GM21529 (cell line): ENCODE data around the gene OTUD3.
"Not testable (repeated sequence)": the region's sequence is repeated elsewhere in the genome, so short reads cannot be mapped to it uniquely, and the experiment has no call there.

ENCODE experiments used
- ATAC-seq: cut with Tn5 transposase; IDR thresholded peaks from one replicate; pipeline ENCODE4 v1.9.1; 2021; ENCODE audit not compliant: unreplicated experiment

OTUD3 gene

DNA sequence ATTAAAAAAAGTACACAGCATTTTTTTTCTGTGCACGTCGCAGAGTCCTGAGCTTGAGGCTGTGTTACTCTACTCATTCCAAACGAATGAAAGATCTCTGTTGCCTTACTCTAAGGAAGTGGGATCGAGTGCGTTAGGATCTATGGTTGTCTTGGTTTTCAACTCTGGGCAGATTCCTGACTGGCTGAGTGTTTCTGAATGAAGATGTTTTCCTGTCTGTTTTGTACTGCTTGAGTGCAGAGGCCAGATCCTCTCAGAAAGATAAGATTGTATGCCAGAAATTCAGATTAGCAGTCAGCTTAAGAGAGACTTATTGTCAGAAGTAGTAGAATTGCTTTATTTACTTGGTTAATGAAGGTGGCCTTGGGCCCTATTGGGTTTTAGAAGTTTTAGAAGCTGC lies 27.2 kb downstream of the OTUD3 start:
- ATAC-seq = no peak

DNA sequence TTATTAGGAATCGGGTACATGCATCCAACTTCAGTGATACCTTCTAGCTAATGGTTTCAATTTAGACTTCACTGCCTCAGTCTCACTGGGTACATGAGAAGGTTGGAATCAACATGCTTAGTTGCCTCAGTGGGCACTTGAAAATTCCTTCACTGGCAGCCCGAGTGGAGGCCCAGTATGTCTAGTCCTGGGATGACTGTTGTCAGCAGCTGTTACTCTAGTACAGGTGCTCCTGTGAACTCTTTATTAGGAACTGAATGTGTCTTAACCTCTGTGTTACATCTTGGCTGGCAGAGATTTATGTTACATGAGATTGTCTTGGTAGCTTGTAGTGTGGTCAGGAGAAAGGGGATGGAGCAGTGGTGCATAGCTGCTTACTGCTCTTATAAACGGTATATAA lies 27.8 kb downstream of the OTUD3 start:
- no peak for ATAC-seq

DNA sequence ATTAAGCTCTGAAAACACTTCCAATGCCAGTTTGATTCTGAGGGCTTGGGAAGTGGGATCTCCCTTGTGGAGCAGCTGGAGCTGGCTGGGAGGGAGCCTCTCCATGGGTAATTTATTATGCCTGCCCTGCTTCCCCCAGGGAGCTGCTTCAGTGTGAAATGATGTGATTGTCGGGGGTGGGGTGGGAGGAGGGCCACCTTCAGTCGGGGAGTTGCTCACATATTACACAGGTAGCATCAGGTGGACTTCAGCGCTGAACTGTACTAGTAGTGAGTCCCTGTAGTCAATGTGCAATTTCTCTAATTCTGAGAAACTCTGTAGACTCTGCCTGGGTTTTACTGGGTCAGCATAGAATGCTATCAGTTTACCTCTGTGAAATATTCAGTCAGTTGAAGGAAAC lies 28.5 kb downstream of the OTUD3 start:
- no peak for ATAC-seq

DNA sequence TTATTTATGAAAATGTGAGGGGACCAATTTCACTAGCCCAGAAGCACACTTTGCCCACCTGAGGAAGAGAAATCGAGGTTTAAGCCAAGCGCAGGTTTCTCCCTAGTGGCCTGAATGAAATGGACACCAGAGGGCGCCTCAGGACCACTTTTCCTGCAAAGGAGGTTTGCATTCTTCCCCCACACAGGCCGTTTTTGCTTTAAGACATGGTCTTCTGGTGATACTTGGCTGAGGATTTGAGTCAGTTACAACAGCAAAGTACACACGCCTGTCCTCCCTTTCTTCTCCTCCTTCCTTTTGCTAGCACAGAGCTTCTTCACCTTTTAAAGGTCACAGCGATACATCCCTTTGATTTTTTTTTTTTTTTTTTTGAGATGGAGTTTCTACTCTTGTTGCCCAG lies 35.9 kb downstream of the OTUD3 start:
- no peak for ATAC-seq

DNA sequence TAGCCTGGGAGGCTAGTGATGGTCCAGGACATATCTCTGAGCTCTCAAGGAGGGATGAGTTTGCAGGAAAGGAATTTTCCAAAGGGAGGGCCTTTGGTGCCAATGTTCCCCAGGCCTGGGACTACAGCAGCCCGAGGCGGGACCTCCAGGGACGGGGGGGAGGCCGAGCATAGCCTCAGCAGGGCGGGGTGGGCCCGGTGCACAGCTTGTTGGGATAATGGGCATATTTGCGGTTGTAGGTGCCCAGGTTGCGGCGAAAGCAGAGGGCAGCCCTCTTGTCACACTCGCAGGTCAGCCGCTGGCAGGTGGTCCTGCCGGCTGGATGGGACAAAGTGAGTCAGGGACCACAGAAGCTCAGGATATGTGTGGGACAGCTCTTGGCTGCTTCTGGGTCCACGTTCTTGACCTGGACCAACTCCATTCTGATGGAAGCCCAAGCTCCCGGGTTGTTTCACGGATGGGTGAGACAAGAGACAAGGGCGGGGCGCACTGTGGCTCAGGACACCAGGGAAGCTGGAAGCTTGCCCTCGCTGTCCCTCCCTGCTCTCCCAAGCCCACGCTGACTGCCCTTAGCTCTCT lies 38.0 kb downstream of the OTUD3 start:
- ATAC-seq = no peak

DNA sequence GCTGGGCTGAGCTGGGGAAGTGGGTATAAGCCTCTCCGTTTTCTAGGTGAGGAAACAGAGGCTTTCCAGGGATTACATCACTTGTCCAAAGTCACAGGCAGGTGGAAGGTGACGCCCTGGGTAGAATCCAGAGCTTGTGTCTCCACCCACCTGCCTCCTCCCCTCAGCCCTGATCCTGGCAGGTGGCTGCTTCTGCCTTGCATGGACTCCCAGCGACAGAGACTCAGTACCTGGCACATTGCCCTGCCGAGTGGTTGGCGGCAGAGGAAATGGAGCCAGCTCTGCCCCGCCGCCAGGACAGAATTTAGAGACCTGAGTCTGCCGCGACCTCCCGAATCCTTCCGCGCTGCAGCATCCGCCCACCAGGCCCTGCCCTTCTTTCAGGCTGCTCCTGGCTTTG lies 39.1 kb downstream of the OTUD3 start:
- ATAC-seq = no peak

DNA sequence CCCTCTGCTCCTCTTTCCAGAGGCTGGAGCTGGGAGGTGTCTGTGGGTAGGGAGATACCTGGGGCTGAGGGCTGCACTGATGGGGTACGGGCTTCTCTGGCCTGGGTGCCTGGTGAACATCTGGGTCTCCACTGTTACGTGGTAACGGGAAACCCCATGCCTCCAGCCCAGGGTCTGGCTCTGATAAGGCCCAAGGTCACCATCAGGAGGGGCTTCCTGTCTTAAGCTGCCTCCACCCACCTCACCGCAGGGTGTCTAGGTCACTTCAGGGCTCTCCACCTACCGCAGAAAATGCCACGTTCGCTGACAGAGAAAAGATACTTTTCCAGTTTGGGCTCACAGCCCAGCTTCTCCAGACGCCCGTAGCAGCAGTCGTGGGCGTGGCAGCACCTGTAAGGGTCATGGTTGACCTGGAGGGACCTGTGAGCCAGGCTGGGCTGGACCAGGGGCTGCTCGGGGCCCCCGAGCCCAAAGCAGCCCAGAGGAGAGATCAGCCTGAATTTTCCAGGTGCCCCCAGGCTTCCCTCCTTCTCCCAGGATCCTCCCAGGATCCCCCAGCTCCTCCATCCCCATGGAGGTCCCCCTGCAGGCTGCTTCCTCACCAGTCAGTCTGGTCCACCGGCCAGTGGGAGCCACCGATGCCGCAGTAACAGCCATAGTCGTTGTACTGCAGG lies 40.0 kb downstream of the OTUD3 start:
- ATAC-seq = no peak

DNA sequence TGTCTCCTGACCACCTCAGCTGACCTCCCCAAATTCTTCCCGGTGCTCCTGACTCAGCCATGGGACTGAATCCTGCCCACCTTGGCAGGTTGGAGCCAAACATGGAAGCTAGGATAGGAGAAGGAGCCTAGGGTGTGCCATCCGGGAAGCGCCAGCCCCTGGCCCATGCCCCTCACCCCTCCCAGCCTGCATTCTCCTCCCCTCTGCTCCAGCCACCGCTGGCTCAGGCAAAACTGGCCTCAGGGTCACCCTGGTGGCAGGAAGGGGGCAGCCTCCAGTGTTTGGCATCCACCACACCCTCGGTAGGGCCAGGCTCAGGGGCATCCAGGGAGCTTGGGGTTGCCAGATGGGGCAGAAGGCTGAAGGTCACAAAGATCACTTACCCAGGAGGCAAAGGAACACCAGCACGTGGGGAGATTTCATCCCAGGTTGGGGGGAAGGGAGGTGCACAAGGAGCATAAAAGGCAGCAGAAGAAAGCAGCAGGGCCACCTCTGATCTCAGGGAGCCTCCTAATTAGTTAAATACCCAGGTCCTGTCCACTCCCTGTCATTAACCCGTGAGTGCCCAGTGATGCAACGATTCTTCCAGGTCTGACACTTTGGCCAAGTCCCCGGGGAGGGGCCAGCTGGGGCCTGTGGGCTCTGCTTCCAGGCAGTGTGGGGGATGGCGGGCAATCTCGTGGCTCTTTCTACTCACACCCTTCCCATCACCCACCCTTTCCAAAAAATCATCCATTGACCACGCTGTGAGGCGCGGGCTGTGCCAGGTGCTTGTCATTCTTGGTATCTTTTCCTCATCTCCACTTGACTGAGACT lies 41.1 kb downstream of the OTUD3 start, which contains the start of gene PLA2G2E:
TSS of gene PLA2G2E (minus strand) at position 481 of the 816 bp plus-strand sequence. CDS start at position 423, 58 bp downstream.
- no peak for ATAC-seq

DNA sequence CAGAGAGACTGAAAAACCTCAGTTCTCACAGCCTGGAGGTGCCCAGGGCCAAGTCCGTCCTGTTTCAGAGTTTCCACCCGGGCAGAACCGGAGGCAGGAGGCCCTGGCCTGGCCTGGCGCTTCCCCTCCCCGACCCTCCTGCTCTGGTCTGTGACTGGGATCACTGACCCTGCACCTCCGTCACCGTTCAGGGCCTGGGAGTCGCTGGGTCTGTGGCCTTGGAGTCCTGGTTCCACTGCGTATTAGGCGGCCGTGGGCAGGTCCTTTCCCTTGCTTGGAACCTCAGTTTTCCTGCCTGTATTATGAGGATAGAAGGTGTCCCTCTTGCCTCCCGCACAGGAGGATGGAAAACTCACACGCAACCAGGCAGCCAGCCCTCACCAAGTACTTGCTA lies 41.8 kb downstream of the OTUD3 start:
- ATAC-seq = no peak

DNA sequence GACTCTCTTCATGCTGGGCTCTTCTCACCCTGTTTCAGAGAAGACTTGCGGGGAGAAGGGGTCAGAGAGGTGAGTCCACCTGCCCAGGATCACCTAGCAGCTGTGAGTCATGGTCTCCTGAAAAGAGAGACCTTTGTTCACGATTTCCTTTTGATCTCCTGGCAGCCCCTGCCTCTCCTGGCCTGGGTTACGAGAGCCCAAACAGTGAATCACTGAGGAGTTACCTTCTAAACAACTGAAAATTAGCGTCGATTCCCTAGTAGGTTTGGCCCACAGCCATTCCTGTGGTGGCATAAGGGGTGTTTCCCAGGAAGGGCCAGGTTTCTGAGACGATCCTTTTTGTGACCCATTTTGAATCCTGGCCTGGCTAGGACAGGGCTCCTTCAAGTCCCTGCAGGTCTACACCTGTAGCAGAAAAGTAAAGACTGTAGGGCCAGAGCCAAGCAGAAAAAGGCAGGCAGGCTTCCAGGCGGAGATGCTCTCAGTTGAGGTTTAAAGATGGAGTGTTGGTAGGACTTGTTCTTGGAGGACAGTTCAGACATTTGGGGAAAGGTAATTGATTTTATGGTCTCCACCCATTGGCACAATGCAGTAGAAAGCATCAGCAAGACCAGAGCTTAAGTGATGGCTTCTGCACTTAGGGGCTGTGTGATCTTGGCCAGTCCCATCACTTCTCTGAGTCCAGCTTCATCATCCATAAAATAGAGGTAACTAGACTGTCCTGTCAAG lies 43.3 kb downstream of the OTUD3 start:
- ATAC-seq = no peak

DNA sequence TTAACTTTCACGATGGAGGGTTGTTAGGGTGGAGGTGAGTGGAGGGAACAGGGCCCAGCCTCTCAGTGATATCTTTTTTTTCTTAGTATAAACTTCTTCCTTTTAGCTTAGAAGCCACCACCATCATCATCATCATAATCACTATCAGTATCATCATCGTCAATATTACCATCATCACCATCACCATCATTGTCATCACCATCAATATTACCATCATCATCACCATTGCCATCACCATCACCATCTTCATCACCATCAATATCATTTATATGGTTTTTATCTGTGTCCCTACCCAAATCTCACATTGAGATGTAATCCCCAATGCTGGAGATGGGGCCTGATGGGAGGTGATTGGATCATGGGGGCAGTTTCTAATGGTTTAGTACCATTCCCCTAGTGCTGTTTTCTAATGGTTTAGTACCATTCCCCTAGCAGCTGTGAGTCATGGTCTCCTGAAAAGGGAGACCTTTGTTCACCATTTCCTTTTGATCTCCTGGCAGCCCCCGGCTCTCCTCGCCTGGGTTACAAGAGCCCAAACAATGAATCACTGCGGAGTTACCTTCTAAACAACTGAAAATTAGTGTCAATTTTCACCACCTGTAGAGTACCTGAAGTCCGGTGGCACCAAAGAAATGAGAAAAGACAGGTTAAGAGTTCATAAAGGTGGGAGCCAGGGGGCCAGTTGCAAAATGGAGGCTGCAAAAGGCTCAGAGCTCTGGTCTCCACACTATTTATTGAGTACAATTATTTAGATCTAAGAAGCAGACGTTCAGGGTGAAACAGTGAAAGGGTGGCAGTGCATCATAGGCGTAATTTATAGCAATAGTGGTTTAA lies 44.3 kb downstream of the OTUD3 start:
- no peak for ATAC-seq

DNA sequence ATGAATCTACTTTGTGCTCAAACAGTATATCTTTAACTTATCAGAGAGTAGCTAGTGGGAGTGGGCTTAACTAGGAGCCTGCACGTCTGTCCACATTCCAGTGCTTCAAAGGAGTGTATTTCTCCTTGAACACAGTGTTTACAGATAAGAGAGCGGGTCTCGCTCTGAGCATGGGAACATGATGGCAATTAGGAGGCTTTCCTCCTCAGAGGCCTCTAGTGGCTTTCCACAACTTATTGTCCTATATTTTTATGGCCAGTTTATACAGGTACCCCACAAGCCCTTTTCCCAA lies 44.9 kb downstream of the OTUD3 start:
- not testable (repeated sequence) for ATAC-seq

DNA sequence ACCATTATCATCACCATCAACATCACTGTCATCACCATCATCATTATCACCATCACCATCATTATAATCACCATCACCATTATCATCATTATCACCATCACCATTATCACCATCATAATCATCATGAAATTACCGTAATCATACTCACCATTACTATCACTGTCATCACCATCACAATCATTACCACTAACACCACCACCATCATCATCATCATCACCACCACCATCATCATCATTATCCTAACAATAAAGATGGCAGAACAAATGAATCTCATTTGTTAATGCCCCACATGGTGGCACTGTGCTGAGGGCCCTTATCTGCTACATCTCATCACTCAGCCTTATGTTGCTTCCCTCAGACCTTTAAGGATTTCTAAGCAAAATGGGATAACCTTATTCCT lies 50.7 kb downstream of the OTUD3 start:
- no peak for ATAC-seq

DNA sequence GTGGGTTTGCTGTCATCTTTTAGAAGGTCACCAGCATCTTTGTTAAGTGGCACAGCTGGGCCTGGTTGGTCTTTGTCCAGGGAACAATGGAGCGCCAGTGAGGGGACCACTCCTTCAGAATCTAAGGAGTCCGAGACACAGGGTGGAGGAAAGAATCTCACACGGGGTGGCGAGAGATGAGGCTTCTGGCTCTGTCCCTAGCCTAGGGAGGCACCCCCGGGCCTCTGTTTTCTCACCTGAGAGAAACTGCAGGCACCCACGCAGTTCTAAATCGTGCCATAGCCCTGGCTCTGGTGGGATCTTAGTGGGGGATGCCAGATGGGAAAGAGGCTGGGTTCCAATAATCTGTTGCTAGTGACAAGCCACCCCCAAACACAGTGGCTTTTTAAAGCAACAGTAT lies 52.1 kb downstream of the OTUD3 start:
- no peak for ATAC-seq

DNA sequence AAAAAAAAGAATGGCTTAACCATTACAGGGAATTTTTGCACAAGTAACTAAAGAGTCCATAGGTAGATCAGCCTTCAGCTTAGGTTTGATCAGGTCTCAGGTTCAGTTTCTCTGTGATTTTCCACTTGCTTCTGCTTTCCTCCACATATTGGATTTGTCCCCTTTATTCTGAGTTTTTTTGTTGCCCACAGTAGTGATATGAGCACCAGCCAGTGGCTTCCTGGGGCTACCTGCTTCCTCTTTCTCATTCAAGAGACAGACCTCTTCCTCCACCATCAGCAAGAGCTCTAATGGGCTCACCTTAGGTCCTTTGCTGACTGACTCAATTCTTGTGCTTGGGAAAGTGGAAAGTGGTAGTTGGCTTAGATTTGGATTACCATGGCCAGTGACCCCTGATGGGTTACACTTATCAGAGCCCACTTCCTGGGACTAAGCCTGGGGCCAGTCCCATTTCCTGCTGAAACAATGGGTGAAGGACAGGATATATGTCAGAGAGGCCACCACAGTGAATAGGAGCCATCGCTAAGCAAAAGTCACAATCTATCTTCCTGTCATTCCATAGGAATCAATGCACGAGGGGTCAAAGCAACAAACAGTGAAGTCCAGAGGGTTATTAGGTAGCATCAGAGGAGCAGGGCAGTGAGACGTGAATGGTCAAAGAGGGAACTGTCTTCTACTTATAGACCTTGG lies 54.0 kb downstream of the OTUD3 start:
- ATAC-seq = no peak

DNA sequence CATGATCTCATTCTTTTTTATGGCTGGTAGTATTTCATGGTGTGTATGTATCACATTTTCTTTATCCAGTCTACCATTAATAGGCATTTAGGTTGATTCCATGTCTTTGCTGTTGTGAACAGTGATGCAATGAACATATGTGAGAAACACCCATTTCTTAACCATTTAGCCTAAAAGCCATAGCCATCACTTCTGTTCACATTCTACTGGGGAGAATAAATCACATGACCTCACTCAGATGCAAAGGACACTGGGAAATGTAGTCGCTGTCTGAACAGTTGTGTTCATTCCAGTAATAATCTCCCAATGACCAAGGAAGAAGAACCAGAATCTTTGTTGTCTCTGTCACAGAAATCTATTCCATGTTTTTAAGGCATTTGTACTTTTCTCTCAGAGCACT lies 56.3 kb downstream of the OTUD3 start:
- ATAC-seq = no peak

DNA sequence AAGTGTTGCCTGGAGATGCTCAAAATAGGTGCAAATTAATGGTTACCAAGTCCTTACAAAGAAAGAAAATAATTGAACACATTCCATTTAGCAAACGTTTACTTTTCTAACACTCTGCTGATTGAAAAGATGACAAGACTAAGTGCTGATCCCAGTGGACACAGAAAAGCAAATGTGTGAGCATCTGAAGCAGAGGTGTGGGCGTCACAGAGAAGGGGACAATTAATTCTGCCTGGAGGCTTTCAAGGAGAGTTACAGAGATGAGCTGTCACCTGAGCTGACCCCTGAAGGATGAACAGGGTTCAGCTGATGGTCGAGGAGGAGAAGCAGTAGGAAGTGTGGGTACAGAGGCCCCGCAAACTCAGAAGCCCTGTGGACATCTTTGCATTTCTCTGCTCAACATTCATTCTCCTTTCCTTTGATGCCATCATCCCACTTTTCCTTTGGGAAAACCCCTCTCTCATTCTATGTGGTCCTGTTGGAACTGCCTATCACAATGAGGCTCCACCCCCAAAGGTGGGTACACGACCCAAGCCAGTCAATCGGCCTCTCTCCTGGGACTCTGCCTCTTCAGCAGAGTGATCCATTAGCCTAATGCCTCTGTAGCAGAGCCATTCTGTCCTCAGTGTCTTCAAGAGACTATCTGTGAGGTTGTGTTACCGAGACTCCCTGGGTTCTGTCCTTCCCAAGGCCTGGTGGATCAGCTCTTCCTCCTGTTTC lies 58.5 kb downstream of the OTUD3 start:
- no peak for ATAC-seq

DNA sequence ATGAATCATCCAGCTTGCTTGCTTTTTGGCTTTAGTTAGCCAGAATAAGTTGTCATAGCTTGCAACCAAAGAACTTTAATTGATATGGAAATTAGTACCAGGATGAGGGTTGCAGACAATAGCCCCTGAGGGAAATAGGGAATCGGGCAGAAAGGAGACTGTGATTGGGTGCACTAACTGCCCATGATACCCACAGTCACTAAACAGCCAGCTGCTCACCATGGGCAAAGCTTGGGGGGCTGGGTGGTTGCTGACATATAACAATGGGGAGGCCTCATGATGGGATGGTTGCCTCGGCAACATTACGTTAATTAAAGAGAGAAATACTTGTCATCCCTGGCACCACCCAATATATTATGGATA lies 59.0 kb downstream of the OTUD3 start:
- ATAC-seq = no peak

DNA sequence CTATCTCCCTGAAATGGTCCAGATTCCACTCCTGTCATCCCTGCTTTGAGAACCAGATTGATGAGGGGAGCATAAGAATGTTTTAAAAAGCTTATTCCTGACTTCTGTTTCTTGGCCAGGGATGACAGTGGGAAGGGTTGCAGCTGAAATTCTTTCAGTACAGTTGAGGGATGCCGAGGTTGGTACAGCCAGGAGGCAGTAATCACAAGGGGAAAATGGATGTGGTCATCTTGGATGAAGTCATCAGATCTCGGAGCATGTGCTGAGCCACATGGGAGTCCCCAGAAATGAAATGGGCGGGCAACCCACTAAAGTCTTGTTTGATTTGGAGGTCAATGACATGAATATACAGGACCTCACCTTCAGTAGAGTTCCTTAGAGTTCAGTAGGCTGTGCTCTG lies 59.9 kb downstream of the OTUD3 start:
- ATAC-seq = no peak

DNA sequence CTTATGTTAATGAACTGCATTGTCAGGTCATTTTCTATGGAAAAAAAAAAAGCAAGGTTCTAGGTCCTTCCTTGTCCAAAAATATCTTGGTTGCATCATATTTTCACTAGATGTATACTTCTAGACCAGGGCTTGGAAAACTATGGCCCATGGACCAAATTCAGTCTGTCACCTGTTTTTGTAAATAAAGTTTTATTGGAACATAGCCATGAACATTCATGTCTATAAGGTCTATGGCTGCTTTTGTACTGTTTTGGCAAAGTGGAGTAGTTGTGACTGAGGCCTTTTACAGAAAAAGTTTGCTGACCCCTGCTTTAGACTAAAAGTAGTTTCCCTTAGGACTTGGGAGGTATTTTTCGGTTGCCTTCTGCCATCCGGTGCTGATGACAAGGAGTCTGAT lies 60.5 kb downstream of the OTUD3 start:
- ATAC-seq = no peak
